HepG2 (cell line): ENCODE measurements around the gene SHC1. TPM values are rescaled to one million over a fixed set of nuclear protein-coding genes. Genes with fewer than 3 reads are reported as not detected.
A peak's percentile ranks its signal among the peaks of the same experiment; 100 is the strongest.

Experiments used
- ATF7 ChIP-seq, 2 experiments: fragments of 450-650 bp in 1 of 2; sonication (generic) in 1 of 2; formaldehyde crosslinking in 1 of 2; IDR thresholded peaks; 2 replicates each; pipeline versions ENCODE4 v1.4.0 to v1.6.1; 2016 to 2020; ENCODE audit warnings: antibody characterized with exemption in 1 of 2, mild to moderate bottlenecking in 1 of 2, missing genetic modification reagents in 1 of 2
- ERF ChIP-seq: IDR thresholded peaks from 2 replicates; pipeline ENCODE4 v1.6.1; 2018; ENCODE audit warnings: missing biosample characterization, missing genetic modification reagents
- GLI4 ChIP-seq: sonication (generic); formaldehyde crosslinking; IDR thresholded peaks from 2 replicates; pipeline ENCODE4 v1.5.1; 2020; ENCODE audit warnings: missing genetic modification reagents, mild to moderate bottlenecking, moderate library complexity, borderline replicate concordance
- HOXA5 ChIP-seq: sonication (generic); formaldehyde crosslinking; IDR thresholded peaks from 2 replicates; pipeline ENCODE4 v1.4.0; 2020; ENCODE audit warnings: missing genetic modification reagents
- KLF11 ChIP-seq: IDR thresholded peaks from 2 replicates; pipeline ENCODE4 v1.6.1; 2016; ENCODE audit warnings: missing compliant biosample characterization
- MNT ChIP-seq: fragments of 450-650 bp; IDR thresholded peaks from 2 replicates; pipeline ENCODE4 v1.6.1; 2016
- MXD1 ChIP-seq: sonication (generic); formaldehyde crosslinking; IDR thresholded peaks from 2 replicates; pipeline ENCODE4 v1.4.0; 2020; ENCODE audit warnings: mild to moderate bottlenecking, missing genetic modification reagents
- MXI1 ChIP-seq: IDR thresholded peaks from 3 replicates; pipeline ENCODE4 v1.6.1; 2012; ENCODE audit warnings: low read depth, low read length, inconsistent platforms, borderline replicate concordance
- NAIF1 ChIP-seq: sonication (generic); formaldehyde crosslinking; IDR thresholded peaks from 2 replicates; pipeline ENCODE4 v1.5.0; 2020; ENCODE audit warnings: mild to moderate bottlenecking, missing genetic modification reagents, borderline replicate concordance
- NCOA2 ChIP-seq: sonication (generic); formaldehyde crosslinking; IDR thresholded peaks from 2 replicates; pipeline ENCODE4 v1.8.0; 2022; ENCODE audit warnings: inconsistent platforms
- RARA ChIP-seq: IDR thresholded peaks from 2 replicates; pipeline ENCODE4 v1.6.1; 2016; ENCODE audit warnings: missing genetic modification reagents, missing compliant biosample characterization
- SAP130 ChIP-seq: IDR thresholded peaks from 2 replicates; pipeline ENCODE4 v1.6.1; 2016; ENCODE audit warnings: low read depth
- SOX5 ChIP-seq: IDR thresholded peaks from 2 replicates; pipeline ENCODE4 v1.6.1; 2016; ENCODE audit warnings: borderline replicate concordance
- THRA ChIP-seq: sonication (generic); formaldehyde crosslinking; IDR thresholded peaks from 2 replicates; pipeline ENCODE4 v1.4.0; 2020; ENCODE audit warnings: missing genetic modification reagents, borderline replicate concordance
- ZBTB25 ChIP-seq: IDR thresholded peaks from 2 replicates; pipeline ENCODE4 v1.6.1; 2018; ENCODE audit warnings: missing genetic modification reagents
- ZMYM4 ChIP-seq: sonication (generic); formaldehyde crosslinking; IDR thresholded peaks from 2 replicates; pipeline ENCODE4 v1.8.1; 2023; ENCODE audit warnings: mild to moderate bottlenecking, missing genetic modification reagents
- ZNF577 ChIP-seq: sonication (generic); formaldehyde crosslinking; IDR thresholded peaks from 2 replicates; pipeline ENCODE4 v1.4.0; 2020; ENCODE audit warnings: mild to moderate bottlenecking, low read depth, missing genetic modification reagents, borderline replicate concordance
- ZNF687 ChIP-seq: sonication (generic); formaldehyde crosslinking; IDR thresholded peaks from 2 replicates; pipeline ENCODE4 v1.5.1; 2020; ENCODE audit warnings: mild to moderate bottlenecking, missing genetic modification reagents, moderate library complexity
- ZNF724P ChIP-seq: sonication (generic); formaldehyde crosslinking; IDR thresholded peaks from 2 replicates; pipeline ENCODE4 v1.8.0; 2022; ENCODE audit warnings: missing genetic modification reagents, borderline replicate concordance
- ZSCAN29 ChIP-seq: sonication (generic); formaldehyde crosslinking; conservative IDR thresholded peaks from 2 replicates; pipeline ENCODE4 v1.4.0; 2020; ENCODE audit warnings: mild to moderate bottlenecking, missing genetic modification reagents
- polyA plus RNA-seq, 8 experiments: library from polyadenylated mRNA; depleted of rRNA in 3 of 8; stranded (reverse) in 7 of 8; unstranded in 1 of 8; fragments of >200 nt; fragmentation: Illumina TruSeq in 4 of 8; extraction: Trizol in 4 of 8; gene quantifications; 2 replicates each; pipeline versions ENCODE4 v1.2.1 to v1.2.3, GENCODE V29; 2011 to 2016; ENCODE audit warnings: low read depth in 4 of 8, missing spikeins in 1 of 8, mixed read lengths in 1 of 8; ENCODE audit not compliant: insufficient read depth in 1 of 8
- total RNA-seq, 5 experiments: library from RNA; depleted of rRNA; stranded (reverse); fragments of >200 nt; fragmentation: Illumina TruSeq; extraction: Trizol; gene quantifications; 2 replicates each; pipeline ENCODE4 v1.2.3, GENCODE V29; 2016; ENCODE audit warnings: low read depth in 1 of 5

SHC1 gene
- total and polyA plus RNA-seq, 2 of the 13 experiments (the other 11 are each of a cell fraction or from before 2014, with no cell fraction given) = 52.0 to 137 TPM

- TF ChIP-seq ZNF577 (CRISPR knock-in tag) (no peak), ZNF687 (CRISPR knock-in tag) (peak; percentile 89), ATF7 (IDR thresholded peaks at IDR 0.05) (no peak), ATF7 (CRISPR knock-in tag; IDR thresholded peaks at IDR 0.05) (no peak), ZNF724P (CRISPR knock-in tag) (0 out of 2 replicates have a peak, but pooled peaks have one; percentile 16), MXI1 (peak; percentile 57; the same call in 1 of the 3 replicates), NCOA2 (peak; percentile 45; the same call in 1 of the 2 replicates), ZMYM4 (CRISPR knock-in tag) (no peak), ZSCAN29 (CRISPR knock-in tag) (no peak), THRA (CRISPR knock-in tag) (peak; percentile 53; the same call in 1 of the 2 replicates), ZBTB25 (CRISPR knock-in tag) (0 out of 2 replicates have a peak, but pooled peaks have one; percentile 22), MXD1 (CRISPR knock-in tag) (peak; percentile 57; the same call in 1 of the 2 replicates), HOXA5 (CRISPR knock-in tag) (0 out of 2 replicates have a peak, but pooled peaks have one; percentile 10), SOX5 (CRISPR knock-in tag) (peak; percentile 43; the same call in 1 of the 2 replicates), ERF (CRISPR knock-in tag) (peak; percentile 47; the same call in 1 of the 2 replicates), MNT (peak; percentile 62), RARA (peak; percentile 33; the same call in 1 of the 2 replicates), KLF11 (peak; percentile 55; the same call in 1 of the 2 replicates), GLI4 (CRISPR knock-in tag) (peak; percentile 78; the same call in 1 of the 2 replicates), NAIF1 (CRISPR knock-in tag) (no peak), SAP130 (CRISPR knock-in tag) (peak; percentile 77)
Measured at GRCh38 chr1:154999571-155000410, 29.2 kb upstream of the SHC1 start (continued).
